ENCODE data around the gene PLCD1.

- TF ChIP-seq CTCF (conservative IDR thresholded peaks at IDR 0.05; ENCODE audit: low read length) (peak; percentile 46), EZH2phosphoT487 (IDR thresholded peaks at IDR 0.05; ENCODE audit: borderline replicate concordance, low read depth, low read length) (no peak)
Observed at GRCh38 chr3:38001456-38002081, 27.9 kb downstream of the PLCD1 start.

Data from OCI-LY7 (cell line).